Erythroblast (primary cell): Measurements from ENCODE around the gene EPSTI1.
"Not testable (repeated sequence)": the region's sequence is repeated elsewhere in the genome, so short reads cannot be mapped to it uniquely, and the experiment has no call there.

Experiments used
- DNase-seq, 2 experiments: peaks; one replicate each; lab custom pipeline; 2025; lab: John Stamatoyannopoulos, UW
- GATA1 ChIP-seq: IDR thresholded peaks from 2 replicates; pipeline ENCODE4 v1.6.1; 2011; ENCODE audit warnings: low read depth, mild to moderate bottlenecking, control low read depth, low read length, moderate library complexity
- POLR2A ChIP-seq: IDR thresholded peaks from 2 replicates; pipeline ENCODE4 v1.6.1; 2011; ENCODE audit warnings: mild to moderate bottlenecking, low read length

EPSTI1 gene

DNA sequence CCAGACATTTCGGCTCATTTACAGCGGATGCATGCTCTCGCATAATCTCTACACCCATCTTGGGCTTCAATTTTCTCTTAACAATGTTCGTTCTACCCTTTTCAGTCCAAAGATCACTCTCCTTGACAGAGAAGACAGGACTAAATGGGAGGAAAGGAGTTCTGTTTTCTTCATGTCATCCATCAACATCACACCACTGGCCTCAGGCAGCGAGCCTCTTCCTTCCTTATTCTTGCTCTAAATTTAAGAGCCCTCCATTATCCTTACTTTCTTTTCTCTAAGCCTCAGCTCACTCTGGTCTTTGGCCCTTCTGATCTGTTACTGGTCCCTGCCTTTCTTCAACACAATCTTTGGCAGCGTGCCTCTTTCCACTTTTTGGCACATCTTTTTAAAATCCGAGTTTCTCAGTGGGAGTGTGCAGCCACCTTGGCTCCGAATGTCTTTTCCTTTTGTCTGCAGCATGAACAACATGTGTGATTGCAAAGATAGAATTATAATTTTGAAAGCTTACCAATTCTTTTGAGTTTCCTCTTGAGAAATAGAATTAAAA is 111.9 kb downstream of the EPSTI1 start:
- DNase-seq = no peak
- TF ChIP-seq GATA1 (no peak), POLR2A (no peak)

DNA sequence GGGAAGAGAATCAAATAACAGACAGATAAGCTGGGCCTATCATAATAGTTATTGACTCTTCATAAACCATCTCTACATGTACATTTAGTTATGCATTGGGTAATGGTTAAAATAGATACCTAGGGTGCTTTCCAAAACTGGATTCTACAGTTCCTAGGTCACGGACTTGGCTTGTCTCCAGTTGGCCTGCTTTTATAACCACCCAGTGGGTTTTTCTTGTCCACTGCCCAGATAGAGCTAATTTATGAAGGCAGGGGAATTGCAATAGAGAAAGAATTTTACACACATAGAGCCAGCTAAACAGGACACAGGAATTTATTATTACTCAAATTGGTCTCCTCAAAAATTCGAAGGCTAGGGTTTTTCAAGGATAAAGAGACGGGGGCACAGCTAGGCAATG is 113.3 kb downstream of the EPSTI1 start:
- no peak for DNase-seq
- no peak for TF ChIP-seq POLR2A
- TF ChIP-seq GATA1 = no peak

DNA sequence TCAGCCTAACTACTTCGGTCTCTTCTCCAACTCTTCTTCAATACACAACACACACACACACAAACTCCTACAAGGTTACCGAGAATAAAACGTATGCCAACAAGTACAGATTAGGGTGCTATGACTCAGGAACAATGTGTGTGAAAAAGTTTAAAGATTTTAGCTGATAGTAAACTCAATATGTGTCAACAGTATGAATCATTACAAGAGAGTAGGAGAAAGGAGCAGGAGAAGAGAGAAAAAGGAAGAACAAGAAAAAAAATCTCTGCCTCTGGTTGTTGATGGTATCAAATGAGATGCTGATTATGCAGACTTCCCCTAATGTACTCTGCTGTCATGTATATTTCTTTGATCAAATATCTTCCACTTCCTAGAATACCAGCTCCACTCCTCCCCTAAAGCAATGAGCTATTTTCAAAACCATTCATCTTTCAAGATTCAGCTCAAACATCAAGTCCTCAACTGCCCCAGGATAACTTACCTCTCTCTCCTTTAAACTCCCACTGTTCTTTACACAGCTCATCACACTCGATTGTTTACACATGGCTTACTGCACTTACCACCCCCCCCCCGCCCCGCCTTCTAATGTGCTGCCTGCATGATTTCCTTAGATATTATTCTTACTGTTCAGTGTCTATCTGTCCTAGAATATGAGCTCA is 115.0 kb downstream of the EPSTI1 start:
- DNase-seq = no peak
- no peak for TF ChIP-seq GATA1

DNA sequence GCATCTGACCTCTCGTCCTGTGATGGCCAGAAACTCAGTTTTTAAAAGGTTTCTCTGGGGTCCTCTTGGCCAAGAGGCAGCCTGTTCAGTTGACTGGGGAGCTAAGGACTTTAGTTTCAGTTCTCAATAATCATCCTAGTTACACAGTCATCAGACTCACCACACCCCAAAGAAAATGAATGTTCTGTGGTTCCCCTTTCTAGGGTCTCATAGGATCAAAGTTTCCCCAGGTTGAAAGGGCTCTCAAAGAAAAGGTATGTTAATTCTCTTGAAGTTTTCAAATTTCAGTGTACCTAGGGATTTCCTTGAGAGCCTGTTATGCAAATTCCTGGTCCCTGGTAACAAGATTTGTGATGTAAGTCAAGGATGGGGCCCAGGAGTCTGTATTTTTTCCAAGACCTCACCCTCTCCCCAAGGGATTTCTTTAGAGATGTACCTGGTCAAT is 115.7 kb downstream of the EPSTI1 start:
- TF ChIP-seq GATA1 = no peak
- no peak for DNase-seq

DNA sequence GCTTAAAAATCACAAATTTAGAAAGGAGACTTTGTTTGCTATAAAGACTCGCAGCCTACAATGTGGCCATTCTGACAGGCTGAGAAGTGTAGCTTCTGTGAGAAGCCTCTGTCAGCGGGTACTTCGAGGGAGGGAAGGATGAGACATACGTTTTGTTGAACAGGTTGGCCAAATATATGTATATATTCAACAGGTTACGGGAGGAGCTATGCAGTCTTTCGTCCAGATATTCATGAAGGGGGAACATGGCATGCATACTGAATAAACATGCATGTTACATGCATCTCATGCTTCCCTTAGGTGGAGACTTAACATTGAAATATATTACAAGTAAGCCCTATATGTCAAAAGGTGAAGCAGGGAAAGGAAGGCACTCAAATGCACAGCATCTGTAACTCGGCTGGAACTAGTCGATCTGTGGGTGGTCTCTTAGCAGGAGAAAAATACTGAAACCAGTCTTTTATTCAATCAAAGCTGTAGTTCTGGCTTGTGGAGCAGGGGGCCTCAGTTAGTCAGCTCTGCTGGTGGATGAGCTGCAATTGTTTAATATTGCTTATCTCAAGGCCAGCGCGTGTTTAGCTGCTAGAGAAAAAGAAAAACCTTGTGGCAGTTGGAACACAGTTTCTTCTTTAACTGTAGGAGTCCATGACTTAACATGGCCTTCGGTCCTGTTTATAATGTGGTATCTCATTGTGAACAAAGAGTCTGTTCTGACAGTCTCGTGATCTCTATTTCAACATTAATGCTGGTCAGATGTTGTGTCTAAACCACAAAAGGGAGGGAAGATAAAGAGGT is 116.4 kb downstream of the EPSTI1 start:
- DNase-seq = no peak
- TF ChIP-seq POLR2A (no peak), GATA1 (no peak)

DNA sequence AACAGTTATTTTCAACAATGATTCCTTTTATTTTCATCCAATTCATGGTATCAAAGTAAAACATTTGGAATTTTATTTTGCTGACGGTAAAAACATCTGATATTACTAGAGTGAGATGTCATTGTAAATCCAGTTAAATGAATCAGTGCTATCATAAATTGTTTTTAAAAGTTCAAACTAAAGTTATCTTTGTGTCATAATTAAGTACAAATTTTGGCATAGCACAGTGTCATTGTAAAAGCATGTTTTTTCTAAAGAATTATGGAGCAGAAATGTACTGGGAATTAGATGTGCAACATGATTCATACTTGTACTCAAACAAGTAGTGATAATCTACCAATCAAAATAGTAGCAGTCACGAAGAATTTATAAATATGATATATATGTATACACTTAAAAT is 117.8 kb downstream of the EPSTI1 start:
- TF ChIP-seq POLR2A (no peak), GATA1 (no peak)
- no peak for DNase-seq

DNA sequence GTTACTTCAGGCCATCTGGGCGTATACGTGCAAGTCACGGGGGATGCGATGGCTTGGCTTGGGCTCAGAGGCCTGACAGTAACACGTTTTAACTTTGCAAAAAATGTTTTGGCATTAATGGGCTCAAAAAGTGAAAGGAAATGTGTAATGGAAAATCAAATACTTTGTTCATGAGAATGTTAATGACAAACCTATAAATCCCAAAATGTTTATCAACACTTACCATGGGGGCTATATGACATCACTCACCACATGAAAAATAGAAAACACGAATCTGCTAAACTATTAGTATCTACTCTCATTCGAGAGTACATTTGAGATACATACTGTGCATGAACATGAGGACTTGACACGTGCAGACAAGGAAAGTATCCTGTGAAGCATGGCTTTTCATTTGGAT is 119.0 kb downstream of the EPSTI1 start:
- TF ChIP-seq POLR2A (no peak), GATA1 (no peak)

DNA sequence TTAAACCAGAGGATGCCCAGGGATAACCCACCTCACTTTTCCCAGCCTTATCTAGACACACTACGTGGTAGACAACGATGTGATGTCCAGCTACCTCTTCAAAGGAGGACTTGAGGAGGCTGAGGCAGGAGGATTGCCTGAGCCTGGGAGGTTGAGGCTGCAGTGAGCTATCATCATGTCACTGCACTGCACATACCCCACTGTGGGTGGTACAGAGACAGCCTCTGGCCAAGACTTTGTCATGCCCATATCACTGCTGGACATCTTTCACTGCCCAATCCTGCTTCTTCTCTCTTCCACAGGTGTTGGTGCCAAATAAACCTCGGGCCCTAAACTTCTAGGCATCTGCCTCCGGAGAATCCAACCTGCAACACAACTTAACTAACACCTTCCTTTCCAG is 124.8 kb downstream of the EPSTI1 start:
- TF ChIP-seq GATA1 (no peak), POLR2A (no peak)
- DNase-seq = no peak

More for the DNA sequence above, 119.0 kb downstream of the EPSTI1 start:
- DNase-seq = no peak

DNA sequence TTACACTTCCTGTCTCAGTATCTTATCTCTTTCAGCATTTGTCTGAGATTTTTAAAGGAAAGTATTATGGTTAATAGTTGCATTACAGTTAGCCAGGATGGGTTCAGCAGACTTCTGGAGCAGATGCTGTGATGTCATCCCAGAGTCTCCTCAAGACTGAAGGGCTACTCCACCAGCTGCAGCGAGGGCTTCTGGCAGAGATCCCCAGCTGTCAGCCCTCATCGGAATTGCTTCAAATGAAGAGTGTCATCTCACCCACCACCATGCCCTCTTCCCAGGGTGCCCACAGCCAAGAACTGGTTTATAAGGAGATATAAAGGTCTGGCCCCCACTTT is 126.3 kb downstream of the EPSTI1 start:
- no peak for DNase-seq
- TF ChIP-seq GATA1 (no peak), POLR2A (no peak)

DNA sequence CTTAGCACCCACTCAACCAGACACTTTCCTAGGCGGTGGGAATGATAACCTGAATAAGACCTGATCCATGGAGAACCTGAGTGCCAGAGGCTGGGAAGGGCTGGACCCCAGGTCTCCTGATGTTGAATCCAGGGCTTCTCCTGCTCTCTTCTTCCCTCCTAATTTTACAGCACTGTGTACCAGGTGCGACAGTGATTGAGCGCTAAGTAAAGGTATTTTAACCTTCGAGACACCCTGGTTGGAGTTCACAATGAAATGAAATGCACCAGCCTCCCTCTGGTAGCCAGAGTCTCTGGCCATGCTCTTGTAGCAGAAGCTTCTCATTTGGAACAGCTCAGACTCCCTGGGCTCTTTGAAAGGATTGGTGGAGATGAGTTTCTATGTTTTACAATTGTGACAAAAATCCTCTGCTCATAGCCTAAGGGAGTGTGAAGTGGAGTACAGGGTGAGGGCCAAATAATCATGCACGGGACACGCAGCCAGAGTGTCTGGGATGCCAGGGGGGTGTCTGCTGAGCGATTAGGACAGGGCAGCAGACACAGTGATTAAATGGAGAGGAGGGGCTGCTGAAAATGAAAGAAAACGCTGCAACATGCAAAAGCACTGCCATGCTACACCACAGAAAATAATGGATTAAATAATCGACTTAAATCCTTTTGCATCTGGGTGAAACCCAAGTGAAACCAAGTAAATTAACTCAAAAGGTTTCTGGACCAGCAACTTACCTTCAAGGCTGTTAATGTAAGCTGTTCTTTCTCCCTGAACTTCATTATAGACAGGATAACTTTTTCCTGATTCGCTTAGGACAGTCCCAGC is 126.9 kb downstream of the EPSTI1 start:
- no peak for TF ChIP-seq POLR2A
- TF ChIP-seq GATA1 = no peak
- DNase-seq = no peak

DNA sequence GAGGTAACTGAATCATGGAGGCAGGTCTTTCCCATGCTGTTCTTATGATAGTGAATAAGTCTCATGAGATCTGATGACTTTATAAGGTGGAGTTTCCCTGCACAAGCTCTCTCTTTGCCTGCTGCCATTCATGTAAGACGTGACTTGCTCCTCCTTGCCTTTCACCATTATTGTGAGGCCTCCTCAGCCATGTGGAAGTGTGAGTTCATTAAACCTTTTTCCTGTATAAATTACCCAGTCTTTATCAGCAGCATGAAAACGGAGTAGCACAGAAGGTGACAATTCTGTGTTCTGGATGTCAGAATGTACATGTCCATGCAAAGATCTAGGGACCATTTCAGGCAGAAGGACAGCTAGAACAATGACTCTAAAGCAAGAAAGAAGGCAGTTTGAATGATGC is 129.7 kb downstream of the EPSTI1 start:
- not testable (repeated sequence) for DNase-seq

DNA sequence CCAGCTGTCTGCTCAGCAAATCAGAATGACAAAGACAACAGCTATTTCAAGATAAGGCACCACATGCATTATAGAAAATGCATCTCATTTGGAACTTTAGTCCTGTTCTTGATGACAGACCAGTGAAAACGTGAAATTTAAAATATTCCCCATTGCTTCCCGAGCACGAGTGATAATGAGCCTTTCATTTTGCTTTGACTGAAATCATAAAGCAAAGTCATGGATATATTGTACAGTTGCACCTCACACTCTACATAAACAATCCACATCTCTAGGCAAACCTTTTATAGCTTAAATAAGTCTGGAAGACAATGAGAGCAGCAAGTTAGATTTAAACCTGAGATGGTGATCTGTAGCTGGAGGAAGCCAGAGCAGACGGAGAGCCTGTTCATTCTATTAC is 131.6 kb downstream of the EPSTI1 start:
- TF ChIP-seq GATA1 = no peak
- no peak for TF ChIP-seq POLR2A
- no peak for DNase-seq

DNA sequence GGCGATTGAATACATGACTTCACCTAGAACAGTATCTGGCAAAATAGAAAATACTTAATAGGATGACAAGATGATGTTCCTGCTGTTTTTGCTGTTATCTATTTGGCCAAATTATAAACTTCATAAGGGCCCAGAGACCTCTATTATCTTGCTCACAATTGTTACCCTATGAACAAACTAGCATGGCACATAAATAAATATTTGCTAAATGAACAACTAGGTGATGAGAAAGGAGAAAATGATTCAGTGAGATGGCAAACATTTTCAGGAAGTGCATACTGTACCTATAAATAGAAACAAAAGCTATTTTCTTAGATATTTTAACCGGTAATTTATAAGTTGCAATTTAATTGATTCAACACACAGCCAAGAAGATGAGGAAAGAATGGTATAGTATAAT is 132.3 kb downstream of the EPSTI1 start:
- TF ChIP-seq GATA1 = no peak
- TF ChIP-seq POLR2A = no peak
- DNase-seq = no peak

DNA sequence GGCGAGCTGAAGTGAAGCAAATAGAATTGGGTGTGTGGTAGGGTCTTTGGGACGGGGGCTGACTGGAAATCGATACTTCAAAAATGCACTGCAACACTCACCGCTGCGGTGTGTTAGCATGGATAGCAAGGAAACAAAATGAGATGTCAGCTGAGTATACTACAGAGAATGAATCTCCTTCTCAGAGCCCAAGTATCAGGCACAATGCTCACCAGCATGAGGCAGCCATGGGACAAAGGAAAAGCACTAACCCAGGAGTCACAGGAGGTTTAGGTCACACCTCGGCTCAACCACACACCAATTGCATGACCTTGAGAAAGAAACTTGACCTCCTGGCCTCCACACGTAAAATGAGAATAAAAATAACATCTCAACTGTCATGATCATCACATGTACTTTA is 136.6 kb downstream of the EPSTI1 start:
- TF ChIP-seq POLR2A (no peak), GATA1 (no peak)
- DNase-seq = no peak

DNA sequence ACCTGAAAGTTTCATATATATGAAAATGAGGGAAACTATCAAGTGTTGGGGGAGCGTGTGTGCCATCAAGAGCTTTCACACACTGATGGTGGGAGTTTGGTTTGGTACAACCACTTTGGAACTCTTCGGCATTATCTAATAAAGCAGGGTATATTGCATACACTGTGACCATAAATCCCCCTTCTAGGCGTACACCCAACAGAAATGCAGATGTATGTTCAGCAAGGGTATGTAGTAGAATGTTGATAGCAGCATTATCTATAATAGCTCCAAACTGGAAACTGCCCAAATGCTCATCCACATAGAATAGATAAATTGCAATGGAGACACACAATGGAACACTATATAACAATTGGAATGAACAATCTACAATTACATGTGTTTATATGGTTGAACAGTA is 139.9 kb downstream of the EPSTI1 start:
- TF ChIP-seq POLR2A (no peak), GATA1 (no peak)
- no peak for DNase-seq
